HL-60 (cell line): ENCODE data around the gene EPHX1.
A peak's percentile ranks its signal among the peaks of the same experiment; 100 is the strongest.

Experiments
- GABPA ChIP-seq: IDR thresholded peaks from 2 replicates; pipeline ENCODE4 v1.6.1; 2012; ENCODE audit warnings: low read depth
- POLR2AphosphoS5 ChIP-seq: IDR thresholded peaks from 2 replicates; pipeline ENCODE4 v1.6.1; 2012; ENCODE audit warnings: low read depth
- REST ChIP-seq: IDR thresholded peaks from 2 replicates; pipeline ENCODE4 v1.6.1; 2012; ENCODE audit warnings: low read depth; ENCODE audit not compliant: insufficient replicate concordance
- SPI1 ChIP-seq: IDR thresholded peaks from 2 replicates; pipeline ENCODE4 v1.6.1; 2012; ENCODE audit warnings: low read depth, mild to moderate bottlenecking, borderline replicate concordance
- TF ChIP-seq, protein P1 (sequence below): IDR thresholded peaks from one replicate; pipeline ENCODE4 v1.5.1; 2011; ENCODE audit warnings: low read length, control low read depth, inconsistent platforms; ENCODE audit not compliant: insufficient read depth

GRCh38 chr1:225842074-225842473 is 32.1 kb downstream of the EPHX1 start:
- TF ChIP-seq, protein P1, sequence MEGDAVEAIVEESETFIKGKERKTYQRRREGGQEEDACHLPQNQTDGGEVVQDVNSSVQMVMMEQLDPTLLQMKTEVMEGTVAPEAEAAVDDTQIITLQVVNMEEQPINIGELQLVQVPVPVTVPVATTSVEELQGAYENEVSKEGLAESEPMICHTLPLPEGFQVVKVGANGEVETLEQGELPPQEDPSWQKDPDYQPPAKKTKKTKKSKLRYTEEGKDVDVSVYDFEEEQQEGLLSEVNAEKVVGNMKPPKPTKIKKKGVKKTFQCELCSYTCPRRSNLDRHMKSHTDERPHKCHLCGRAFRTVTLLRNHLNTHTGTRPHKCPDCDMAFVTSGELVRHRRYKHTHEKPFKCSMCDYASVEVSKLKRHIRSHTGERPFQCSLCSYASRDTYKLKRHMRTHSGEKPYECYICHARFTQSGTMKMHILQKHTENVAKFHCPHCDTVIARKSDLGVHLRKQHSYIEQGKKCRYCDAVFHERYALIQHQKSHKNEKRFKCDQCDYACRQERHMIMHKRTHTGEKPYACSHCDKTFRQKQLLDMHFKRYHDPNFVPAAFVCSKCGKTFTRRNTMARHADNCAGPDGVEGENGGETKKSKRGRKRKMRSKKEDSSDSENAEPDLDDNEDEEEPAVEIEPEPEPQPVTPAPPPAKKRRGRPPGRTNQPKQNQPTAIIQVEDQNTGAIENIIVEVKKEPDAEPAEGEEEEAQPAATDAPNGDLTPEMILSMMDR: no peak
- no peak for TF ChIP-seq SPI1
- no peak for TF ChIP-seq GABPA
- TF ChIP-seq POLR2AphosphoS5: 0 out of 2 replicates have a peak, but pooled peaks have one; percentile 24
- no peak for TF ChIP-seq REST
